ENCODE results near the gene AURKB.
"Not testable (repeated sequence)": the region's sequence is repeated elsewhere in the genome, so short reads cannot be mapped to it uniquely, and the experiment has no call there.

AURKB gene

DNA sequence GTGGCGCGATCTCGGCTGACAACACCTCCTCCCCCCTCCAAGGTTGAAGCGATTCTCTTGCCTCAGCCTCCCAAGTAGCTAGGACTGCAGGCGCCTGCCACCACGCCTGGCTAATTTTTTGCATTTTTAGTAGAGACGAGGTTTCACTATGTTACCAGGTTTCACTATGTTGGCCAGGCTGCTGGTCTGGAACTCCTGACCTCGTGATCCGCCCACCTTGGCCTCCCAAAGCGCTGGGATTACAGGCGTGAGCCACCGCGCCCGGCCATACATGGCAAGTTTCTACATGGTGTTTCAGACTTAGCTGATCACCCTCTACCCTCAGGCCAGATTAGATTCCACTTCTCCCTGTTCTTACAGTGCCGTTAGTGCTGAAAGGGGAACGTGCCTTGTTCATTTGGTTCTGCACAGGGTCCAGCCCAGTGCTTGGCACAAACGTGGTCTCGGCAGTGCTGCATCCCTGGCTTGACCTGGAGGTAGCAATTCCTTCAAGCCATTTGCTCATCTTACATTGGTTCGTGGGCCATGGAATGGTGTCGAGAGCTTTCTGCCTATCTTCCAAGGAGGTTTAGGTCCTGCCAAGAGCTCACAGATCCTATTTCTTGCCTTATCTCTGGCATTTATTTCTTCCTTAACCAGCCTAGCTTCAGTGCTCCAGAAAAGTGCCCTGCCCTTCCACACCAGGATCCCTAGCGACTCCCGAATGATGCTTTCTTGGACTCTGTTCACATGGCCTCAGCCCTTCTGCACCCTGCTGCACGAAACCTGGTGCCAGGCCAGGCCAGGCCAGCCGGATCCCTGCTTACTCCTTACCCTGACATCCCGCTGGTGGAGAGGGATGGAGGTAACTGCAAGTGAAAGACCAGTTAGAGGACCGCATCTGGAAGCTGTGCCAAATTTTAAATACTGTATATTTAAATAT, 14.8 kb upstream of the AURKB start:
- no peak for DNase-seq

DNA sequence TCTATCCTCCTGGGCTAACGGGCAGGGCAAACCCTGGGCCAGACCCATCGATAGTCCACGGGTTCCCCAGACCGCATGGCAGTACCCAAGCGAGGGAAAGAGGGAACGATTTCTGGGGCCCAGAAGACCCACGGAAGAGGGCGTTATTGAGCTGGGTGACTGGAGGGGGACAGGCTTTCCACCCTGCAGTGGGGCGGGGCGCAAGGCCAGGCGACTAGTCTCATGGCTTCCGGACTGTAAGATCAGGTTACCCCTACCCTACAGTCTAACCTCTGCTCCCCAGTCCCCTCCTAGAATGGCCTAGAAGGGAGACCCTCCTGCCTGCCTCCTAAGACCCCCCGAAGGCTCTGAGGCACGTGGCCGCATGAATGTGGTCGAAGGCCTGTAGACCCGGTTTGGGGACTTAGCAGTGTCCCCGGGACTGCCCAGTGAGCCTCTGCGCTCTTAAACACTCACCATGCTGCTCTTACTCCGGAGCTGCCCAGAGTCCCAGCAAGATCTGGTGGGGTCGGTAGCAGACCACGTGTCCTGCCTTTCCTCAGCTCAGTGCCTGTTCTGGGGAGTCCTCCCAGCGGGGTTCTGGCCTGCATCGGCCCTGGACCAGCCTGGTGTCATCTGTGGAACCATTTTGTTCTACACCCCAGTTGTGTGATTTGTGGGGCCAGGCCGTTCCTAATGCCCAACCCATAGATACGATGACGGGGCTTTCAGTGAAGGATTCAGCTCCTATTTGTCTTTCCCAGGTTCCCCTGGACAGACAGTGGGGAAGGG, 13.2 kb upstream of the AURKB start:
- DNase-seq = no peak

DNA sequence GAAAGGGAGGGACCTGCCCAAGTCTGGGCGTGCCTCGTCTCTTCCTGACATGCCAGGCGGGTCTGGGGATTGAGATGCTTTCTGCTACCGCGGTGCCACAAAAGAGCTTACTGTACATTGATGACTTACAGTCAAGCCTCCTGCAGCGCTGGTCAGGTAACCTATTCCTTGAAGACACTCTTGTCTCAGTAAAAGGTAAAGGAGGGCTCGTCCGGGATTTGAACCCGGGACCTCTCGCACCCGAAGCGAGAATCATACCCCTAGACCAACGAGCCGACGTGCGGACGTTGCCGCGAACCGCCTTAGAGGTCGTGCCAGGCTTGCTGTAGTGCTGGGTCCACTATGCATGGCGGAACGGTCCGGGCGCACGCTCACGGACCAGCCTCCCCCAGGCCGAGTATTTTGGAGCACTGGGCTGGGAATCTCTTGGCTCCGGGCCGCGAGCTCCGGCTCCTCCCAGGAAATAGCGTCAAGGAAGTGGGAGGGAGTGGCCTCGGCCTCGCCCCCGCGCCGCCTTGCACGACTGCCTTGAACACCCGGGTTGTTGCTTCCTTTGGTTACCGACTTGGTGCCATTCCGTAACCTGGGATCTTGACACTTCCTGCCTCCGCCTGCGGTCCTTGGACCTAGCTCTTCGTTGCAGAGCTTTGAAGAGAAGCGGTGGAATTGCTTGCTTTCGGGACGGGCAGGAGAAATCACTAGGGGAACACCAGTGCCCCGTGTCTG, 12.4 kb upstream of the AURKB start:
- no peak for DNase-seq

DNA sequence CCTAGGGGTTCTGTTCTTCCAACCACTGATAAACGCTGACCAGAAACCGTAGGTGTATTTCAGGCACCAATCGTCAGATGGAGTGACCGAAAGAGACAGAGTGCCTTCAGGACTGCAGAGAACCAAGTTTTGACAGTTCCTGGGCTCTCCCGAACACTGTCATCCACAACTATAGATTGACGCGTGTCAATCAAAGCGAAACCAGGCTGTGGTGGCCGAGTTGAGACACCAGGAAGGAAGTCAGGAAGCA, 11.9 kb upstream of the AURKB start:
- DNase-seq = no peak

DNA sequence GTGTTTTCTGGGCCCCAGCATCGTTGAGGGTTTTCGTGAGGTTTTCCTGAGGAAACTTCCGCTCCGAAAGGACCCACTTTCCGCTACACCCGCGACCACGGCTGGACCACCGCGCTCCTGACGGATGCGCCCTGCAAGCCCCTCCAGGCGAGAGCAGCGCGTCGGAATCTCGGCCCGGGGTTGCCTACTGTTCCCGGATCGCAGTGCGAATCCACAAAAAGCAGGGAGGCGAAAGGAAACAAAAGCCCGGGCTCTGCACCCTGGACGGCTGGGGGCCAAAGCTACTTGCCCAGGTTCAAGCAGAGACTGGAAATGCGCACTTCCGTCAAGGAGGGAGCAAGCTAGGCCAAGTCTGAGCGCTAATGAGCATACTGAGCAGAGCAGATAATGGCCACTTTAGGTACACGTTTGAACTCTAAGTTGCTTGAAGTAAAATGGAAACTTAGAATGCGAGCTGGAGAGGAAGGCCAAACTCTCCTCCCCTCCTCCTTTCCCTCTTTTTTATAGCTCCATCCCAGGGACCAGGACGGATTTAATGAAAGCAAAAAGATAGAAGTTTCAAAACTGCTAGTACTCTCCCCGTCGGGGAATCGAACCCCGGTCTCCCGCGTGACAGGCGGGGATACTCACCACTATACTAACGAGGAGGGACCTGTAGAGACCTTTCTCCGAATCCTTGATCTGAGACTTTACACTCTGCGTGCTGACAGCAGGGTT, 11.4 kb upstream of the AURKB start:
- DNase-seq = no peak

DNA sequence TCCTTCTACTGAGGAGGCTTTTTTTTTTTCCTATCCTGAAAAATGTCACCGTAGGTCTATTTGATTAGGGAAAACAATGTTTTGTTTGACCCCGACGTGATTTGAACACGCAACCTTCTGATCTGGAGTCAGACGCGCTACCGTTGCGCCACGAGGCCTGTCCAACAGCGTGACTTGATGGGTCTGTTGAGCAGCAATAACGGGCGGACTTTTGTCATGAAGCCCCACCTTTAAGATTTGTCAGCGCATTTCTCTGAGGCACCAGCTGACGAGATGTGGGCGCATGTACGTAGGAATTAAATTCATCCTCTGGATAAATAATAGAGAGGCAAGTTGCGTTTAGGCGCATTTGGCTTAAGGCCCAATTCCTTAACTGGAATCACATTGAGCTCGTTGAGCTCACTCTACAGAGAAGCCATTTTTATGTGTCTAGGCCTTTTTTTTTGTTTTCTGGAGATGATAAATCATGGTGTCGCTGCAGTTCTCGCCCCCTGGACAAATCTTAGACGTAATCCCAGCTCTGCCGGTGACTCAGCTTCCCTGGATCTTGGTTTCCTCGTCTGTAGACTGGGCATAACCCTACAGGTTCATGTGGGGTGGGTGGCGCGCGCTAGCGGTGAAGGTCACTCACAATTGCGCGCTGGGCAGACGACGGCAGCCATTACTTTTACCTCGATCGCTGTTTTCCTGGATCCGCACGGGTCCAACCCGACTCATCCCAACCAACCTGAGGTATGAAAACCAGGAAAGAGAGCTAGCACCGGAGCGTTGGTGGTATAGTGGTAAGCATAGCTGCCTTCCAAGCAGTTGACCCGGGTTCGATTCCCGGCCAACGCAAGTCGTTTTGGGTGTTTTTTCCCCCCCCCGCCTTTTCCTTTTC, 10.6 kb upstream of the AURKB start:
- DNase-seq = peak; percentile 62

DNA sequence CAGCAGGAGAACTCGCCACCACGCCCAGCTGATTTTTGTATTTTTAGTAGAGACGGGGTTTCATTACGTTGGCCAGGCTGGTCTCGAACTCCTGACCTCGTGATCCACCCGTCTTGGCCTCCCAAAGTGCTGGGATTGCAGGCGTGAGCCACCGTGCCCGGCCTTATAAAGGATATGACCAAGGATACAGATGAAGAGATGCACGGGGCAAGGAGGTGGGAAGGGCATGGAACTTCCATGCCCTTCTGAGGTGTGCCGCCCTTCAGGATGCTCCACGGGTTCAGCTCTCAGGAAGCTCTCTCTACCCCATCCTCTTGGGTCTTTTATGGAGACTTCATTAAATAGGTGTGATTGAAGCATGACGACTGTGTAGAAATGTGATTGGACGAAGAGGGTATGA, 3.6 kb upstream of the AURKB start:
- DNase-seq = not testable (repeated sequence)

DNA sequence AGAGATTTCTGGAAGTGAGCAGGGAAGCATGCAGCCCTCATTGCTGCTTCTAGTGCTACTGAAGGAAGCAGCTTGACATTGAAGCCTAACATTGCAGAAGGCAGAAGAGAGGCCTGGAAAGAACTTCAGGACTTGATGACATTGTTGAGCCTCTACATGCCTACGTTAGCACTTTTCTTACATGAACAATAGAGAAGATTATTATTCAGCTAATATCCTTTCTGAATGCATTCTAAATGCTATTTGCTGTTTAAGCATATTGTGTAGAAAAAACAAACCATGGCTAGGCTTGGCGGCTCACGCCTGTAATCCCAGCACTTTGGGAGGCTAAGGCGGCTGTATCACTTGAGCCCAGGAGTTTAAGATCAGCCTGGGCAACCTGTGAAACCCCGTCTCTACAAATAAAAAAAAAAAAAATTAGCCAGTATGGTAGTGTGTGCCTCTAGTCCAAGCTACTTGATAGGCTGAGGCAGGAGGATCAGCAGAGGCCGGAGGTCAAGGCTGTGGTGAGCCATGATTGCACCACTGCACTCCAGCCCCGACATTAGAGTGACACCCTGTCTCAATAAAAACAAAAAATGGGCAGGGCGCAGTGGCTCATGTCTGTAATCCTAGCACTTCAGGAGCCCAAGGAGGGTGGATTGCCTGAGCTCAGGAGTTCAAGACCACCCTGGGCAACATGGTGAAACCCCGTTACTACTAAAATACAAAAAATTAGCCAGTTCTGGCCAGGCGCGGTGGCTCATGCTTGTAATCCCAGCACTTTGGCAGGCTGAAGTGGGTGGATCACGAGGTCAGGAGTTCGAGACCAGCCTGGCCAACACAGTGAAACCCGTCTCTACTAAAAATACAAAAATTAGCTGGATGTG, 2.2 kb upstream of the AURKB start:
- DNase-seq = no peak

DNA sequence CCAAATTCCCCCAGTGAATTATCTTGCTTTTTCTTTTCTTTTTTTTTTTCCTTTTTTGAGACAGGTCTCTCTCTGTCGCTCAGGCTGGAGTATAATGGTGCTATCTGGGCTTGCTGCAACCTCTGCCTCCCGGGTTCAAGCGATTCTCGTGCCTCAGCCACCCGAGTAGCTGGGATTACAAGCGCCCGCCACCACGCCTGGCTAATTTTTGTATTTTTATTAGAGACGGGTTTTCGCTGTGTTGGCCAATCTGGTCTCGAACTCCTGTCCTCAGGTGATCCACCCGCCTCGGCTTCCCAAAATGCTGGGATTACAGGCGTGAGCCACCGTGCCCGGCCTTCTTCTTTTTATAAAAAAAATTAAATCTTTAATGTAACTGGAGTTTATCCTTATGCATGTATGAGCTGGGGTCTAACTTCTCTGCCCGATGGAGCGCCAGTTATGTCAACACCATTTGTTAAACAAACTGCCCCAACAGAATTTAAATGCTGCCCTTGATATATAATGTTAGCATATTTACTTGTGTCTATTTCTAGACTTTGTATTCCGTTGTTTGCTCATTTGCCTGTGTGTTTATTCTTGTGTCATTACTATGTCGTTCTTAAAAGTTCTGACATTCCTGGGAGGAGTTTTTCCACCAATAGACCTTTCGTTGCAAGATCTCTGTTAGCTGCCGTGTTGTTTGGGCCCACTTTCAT, 535 bp upstream of the AURKB start:
- no peak for DNase-seq

DNA sequence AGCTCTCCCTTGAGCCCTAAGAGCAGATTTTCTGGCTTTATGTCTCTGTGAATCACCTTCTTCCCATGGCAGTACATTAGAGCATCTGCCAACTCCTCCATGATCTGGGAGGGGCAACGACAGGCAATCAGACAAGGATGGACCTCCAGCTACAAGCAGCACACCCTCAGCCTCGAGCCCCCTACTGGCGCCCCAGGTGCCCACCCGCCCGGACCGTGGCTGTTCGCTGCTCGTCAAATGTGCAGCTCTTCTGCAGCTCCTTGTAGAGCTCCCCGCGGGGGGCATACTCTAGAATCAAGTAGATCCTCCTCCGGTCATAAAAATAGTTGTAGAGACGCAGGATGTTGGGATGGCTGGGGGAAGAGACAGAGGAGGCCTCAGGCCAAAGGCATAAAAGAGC, 3.8 kb downstream of the AURKB start:
- no peak for DNase-seq

DNA sequence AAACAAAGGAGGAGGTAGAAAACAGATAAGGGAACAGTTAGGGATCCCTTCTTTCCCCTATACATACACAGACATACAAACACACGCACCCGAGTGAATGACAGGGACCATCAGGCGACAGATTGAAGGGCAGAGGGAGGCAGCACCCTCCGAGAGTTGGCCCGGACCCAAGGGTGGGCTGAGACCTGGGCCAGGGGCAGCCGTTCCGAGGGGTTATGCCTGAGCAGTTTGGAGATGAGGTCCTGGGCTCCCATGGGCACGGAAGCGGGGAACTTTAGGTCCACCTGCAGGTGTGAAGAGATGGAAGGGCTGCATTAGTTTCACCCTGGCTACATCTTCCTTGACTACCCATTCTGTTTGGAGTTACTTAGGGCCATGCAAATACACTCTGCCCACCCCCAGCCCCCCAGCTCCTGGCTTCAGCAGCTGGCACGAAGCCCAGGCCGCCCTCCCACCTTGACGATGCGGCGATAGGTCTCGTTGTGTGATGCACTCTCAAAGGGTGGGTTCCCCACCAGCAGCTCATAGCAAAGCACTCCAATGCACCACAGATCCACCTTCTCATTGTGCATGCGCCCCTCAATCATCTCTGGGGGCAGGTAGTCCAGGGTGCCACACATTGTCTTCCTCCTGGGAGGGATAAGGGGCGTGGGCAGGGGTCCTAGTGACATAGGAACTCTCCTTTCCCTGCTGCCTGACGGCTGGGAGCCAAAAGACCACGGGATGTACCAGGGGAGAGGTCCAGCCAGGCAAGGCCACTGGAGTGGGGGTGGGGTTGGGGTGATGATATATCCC, 5.4 kb downstream of the AURKB start:
- no peak for DNase-seq

DNA sequence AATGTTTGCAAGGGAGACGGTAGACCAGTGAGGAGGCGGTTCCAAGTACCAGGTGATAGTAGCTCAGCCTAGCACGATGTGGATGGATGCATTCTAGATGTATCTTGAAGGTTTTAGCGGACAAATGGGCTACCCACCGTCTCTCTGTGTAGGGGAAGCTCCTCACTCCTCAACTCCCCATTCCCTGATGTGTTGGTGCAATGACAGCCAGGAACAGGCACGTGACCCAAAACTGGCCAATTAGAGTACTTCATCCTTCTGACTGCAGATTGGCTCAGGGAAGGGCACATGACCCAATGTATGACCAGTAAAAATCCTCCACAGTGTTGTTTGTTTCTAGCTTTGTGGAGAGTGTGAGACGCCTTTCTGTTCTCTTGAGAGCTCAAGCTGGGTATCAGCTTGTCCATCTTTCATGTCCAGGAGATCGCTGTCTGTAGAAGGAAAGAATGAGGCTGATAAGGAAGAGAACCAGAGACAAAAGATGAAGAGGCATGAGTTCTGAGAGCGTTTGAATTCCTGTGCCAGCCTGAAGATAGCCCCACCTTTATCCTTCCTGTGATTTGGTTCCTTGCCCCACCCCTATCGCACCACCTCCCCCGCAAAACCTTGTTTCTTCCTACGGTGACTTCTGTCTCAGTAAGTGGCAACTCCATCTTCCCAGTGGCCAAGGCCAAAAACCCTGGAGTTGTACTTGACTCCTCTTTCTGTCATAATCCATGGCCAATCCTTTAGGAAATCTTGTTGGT, 18.1 kb downstream of the AURKB start:
- DNase-seq = peak; percentile 67

DNA sequence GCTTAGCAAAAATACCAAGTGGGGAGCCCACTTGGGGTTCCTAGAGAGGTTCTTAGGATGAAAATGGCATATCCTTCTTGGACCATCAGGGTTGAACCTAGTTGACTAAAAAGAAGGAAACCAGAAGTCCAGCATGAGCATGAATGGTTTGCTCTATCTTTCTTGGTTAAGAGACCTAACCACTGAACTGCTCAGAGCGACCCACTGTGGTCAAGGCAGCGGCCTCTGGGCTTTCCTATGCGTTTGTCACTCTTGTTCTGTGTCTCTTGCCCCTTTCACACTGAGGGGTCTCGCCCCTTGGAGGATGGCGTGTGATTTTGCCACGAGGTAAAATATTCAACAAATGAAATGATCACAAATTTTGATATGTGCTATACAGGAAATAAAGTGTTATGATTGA, 19.9 kb downstream of the AURKB start:
- DNase-seq = no peak

DNA sequence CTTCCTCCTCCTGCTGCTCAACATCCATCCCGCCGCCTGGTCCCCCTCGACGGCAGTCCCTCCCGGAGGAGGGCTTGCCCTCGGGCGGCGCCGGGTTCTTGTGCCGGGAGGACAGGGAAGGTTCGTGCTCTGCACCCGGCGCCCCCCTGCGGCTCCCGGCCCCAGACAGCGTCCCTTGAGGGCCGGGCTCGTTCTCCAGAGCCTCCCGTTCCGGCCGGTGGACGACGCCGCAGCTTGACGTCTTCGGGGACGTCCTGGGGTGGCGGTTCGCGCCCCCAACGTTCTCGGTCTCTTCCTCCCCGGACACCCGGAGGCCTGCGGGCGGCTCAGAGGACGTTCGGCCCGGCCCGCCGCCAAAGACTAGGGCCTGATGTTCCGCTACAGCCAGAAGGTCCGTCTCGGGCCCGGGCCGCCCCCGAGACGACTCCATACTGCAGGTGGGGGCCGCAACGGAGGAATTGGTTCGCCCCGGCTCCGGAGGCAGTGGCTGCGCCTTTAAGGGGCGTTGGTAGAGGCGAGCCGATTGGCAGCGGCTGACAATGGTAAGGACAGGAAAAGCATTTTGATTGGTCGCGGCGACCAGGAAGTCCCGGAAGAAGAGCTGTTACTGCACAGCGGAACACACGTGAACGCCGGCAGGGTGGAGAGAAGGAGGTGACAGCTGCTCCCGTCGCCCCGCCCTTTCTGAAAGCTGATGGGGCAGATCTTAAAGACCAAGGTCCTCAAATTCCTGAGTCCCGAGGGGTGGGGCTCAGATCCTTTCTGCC, 20.5 kb downstream of the AURKB start, which contains the start of gene BORCS6:
TSS of gene BORCS6 (minus strand) at position 470 of the 767 bp plus-strand sequence. CDS start at position 430, 40 bp downstream.
- peak; percentile 84 for DNase-seq

DNA sequence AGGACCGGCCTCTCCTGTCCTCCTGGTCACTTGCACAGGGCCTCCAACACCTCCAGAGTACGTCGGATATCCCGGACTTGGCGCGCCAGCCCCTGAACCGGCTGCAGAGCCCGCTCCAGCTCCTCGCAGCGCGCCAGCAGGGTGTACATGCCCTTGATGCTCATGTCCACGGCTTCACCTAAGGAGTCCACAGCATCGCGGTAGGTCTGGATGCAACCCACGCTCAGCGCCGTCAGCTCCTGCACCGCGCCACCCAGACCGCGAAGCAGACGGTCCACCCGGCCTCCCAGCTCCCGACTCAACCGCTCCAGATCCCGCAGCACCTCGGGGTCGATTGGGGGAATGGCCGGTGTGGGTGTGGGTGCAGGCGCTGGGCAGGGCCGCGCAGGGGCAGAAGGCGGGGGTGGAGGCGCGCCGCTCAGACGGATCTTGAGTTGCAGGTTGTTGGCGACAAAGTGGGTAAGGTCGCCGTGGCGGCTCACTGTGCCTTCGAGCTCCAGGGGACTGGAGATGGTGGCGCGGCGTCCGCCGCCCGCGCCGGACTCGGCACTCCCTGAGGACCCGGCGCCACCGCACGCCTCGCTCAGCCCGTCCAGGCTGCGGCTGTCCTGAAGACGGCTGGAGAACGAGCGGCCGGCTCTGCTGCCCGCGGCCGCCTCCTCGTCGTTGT, 21.2 kb downstream of the AURKB start:
- no peak for DNase-seq

DNA sequence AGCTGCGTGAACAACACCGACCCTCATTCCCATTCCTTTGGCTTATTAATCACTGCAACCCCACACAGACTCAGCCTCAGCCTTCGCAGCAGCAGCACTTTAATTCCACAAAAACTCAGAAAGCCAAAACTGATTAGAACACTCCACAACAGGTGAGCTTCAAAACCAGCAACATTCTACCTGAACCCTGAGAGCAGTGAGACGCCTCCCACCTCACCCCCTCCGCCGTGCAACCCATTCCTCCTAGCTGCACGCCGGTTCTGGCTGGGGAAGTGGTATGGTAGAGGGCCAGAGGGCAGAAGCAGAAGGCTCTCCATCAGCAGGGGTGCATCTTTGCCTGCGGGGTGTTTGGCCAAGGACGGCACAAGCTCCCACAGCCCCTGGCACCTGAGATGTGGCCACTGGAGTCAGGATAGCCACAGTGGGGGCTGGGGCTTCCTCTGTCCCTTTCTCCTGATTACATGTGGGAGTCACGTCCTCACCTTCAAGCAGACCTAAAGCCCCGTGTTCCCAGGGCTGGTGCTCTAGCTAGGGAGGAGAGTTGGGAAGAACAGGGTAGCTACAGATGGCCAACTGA, 22.0 kb downstream of the AURKB start:
- DNase-seq = no peak
